ENCODE measurements around the gene KRTAP5-10.
"Not testable (repeated sequence)": the region's sequence is repeated elsewhere in the genome, so short reads cannot be mapped to it uniquely, and the experiment has no call there.

The KRTAP5-10 gene

GRCh38 chr11:71565263-71565662, at the start of gene KRTAP5-10:
TSS of gene KRTAP5-10 (plus strand) at chr11:71565563. CDS start at chr11:71565588, 25 bp downstream.
- Histone ChIP-seq H3K9ac (no peak within 1 kb of the TSS), H3K4me3 (no peak within 1 kb of the TSS), H3K27ac (no peak within 1 kb of the TSS), H3K36me3 (no peaks in the 10 kb centered on the region), H4K20me1 (0 out of 2 replicates have a peak, but pooled peaks cover 6% of the 10 kb centered on the region), H3K27me3 (0 out of 2 replicates have a peak, but pooled peaks cover 6% of the 10 kb centered on the region), H3K9me3 (no peaks in the 10 kb centered on the region), H3K4me1 (peaks cover 16% of the 10 kb centered on the region), H3K4me2 (peak within 1 kb of the TSS; percentile 40)
- no peak for TF ChIP-seq Cebpa-rat (IDR thresholded peaks at IDR 0.05)

GRCh38 chr11:71518506-71519471, 46.6 kb upstream of the KRTAP5-10 start:
- Histone ChIP-seq H3K27ac (no peak overlapping the region), H3K9me3 (peaks cover 9% of the 10 kb centered on the region; the same call in 1 of the 2 replicates), H3K9ac (no peak overlapping the region), H3K4me2 (peak overlapping the region; percentile 28; the same call in 1 of the 2 replicates), H3K27me3 (no peaks in the 10 kb centered on the region), H4K20me1 (no peaks in the 10 kb centered on the region), H3K4me1 (peaks cover 19% of the 10 kb centered on the region), H3K4me3 (no peak overlapping the region), H3K36me3 (peaks cover 6% of the 10 kb centered on the region; the same call in 1 of the 2 replicates)
- TF ChIP-seq Cebpa-rat (IDR thresholded peaks at IDR 0.05): no peak

- no peak for TF ChIP-seq Cebpa-rat (IDR thresholded peaks at IDR 0.05)
- H3K27ac ChIP-seq: no peak overlapping the region
- peaks cover 19% of the 10 kb centered on the region for H3K4me1 ChIP-seq
- no peak overlapping the region for H3K4me2 ChIP-seq
- no peak overlapping the region for H3K4me3 ChIP-seq
- no peak overlapping the region for H3K9ac ChIP-seq
- H4K20me1 ChIP-seq: no peaks in the 10 kb centered on the region
- no peaks in the 10 kb centered on the region for H3K27me3 ChIP-seq
- peaks cover 6% of the 10 kb centered on the region; the same call in 1 of the 2 replicates for H3K36me3 ChIP-seq
- peaks cover 9% of the 10 kb centered on the region; the same call in 1 of the 2 replicates for H3K9me3 ChIP-seq
Observed at GRCh38 chr11:71519546-71519945, 45.8 kb upstream of the KRTAP5-10 start.

GRCh38 chr11:71525188-71525937, 40.0 kb upstream of the KRTAP5-10 start:
- H3K36me3 ChIP-seq: peaks cover 6% of the 10 kb centered on the region; the same call in 1 of the 2 replicates
- TF ChIP-seq Cebpa-rat (IDR thresholded peaks at IDR 0.05): no peak
- H3K27ac ChIP-seq: no peak overlapping the region
- no peak overlapping the region for H3K9ac ChIP-seq
- H4K20me1 ChIP-seq: no peaks in the 10 kb centered on the region
- no peak overlapping the region for H3K4me2 ChIP-seq
- peaks cover 42% of the 10 kb centered on the region for H3K4me1 ChIP-seq
- no peaks in the 10 kb centered on the region for H3K27me3 ChIP-seq
- no peak overlapping the region for H3K4me3 ChIP-seq
- H3K9me3 ChIP-seq: peaks cover 9% of the 10 kb centered on the region; the same call in 1 of the 2 replicates

GRCh38 chr11:71525938-71526495, 39.3 kb upstream of the KRTAP5-10 start:
- H3K27ac ChIP-seq: no peak overlapping the region
- H3K4me3 ChIP-seq: no peak overlapping the region
- peaks cover 8% of the 10 kb centered on the region; the same call in 1 of the 2 replicates for H3K9me3 ChIP-seq
- no peak for TF ChIP-seq Cebpa-rat (IDR thresholded peaks at IDR 0.05)
- no peak overlapping the region for H3K9ac ChIP-seq
- H3K36me3 ChIP-seq: peaks cover 6% of the 10 kb centered on the region; the same call in 1 of the 2 replicates
- no peaks in the 10 kb centered on the region for H4K20me1 ChIP-seq
- H3K4me2 ChIP-seq: no peak overlapping the region
- H3K27me3 ChIP-seq: no peaks in the 10 kb centered on the region
- H3K4me1 ChIP-seq: peaks cover 47% of the 10 kb centered on the region

- H4K20me1 ChIP-seq, H3K9ac ChIP-seq, H3K9me3 ChIP-seq, H3K27me3 ChIP-seq, H3K27ac ChIP-seq, H3K4me3 ChIP-seq, H3K36me3 ChIP-seq: not testable (repeated sequence)
- Histone ChIP-seq H3K4me2 (peak within 1 kb of the TSS; percentile 55), H3K4me1 (peaks cover 50% of the 10 kb centered on the region)
Observed at GRCh38 chr11:71526796-71527575, 38.4 kb upstream of the KRTAP5-10 start, which contains the start of gene KRTAP5-7. TSS of gene KRTAP5-7 (plus strand) at chr11:71527267. CDS start at chr11:71527301, 34 bp downstream.

GRCh38 chr11:71527576-71528210, 37.7 kb upstream of the KRTAP5-10 start:
- Histone ChIP-seq H3K9ac (no peak overlapping the region), H3K27me3 (no peaks in the 10 kb centered on the region), H3K4me3 (no peak overlapping the region), H3K4me2 (peak overlapping the region; percentile 55), H3K36me3 (no peaks in the 10 kb centered on the region), H3K9me3 (no peaks in the 10 kb centered on the region), H3K4me1 (peaks cover 50% of the 10 kb centered on the region), H4K20me1 (no peaks in the 10 kb centered on the region), H3K27ac (no peak overlapping the region)
- TF ChIP-seq Cebpa-rat (IDR thresholded peaks at IDR 0.05): no peak

GRCh38 chr11:71530602-71531001, 34.8 kb upstream of the KRTAP5-10 start:
- no peak overlapping the region for H3K9ac ChIP-seq
- no peak for TF ChIP-seq Cebpa-rat (IDR thresholded peaks at IDR 0.05)

More at GRCh38 chr11:71530602-71531001, 34.8 kb upstream of the KRTAP5-10 start:
- no peaks in the 10 kb centered on the region for H3K36me3 ChIP-seq
- peak overlapping the region; percentile 60 for H3K4me2 ChIP-seq
- H3K9me3 ChIP-seq: no peaks in the 10 kb centered on the region
- no peaks in the 10 kb centered on the region for H3K27me3 ChIP-seq
- peaks cover 50% of the 10 kb centered on the region for H3K4me1 ChIP-seq
- H3K4me3 ChIP-seq: no peak overlapping the region
- no peaks in the 10 kb centered on the region for H4K20me1 ChIP-seq
- H3K27ac ChIP-seq: peak overlapping the region; percentile 55; the same call in 1 of the 2 replicates

Measured in BLaER1 (cell line).